Stimulated activated CD4-positive, alpha-beta T cell treated with anti-CD3 and anti-CD28 coated beads, Interleukin-1b, Interleukin-23, amount 100 ng/mL, for 48 hours (primary cell): Measurements from ENCODE around the gene MCM3AP.

Source experiments
- DNase-seq: peaks from one replicate; pipeline ENCODE4 v3.0.0-alpha.2; 2020

The MCM3AP gene

GRCh38 chr21:46215436-46216131, 69.8 kb downstream of the MCM3AP start:
- DNase-seq: no peak

- no peak for DNase-seq
Observed at GRCh38 chr21:46214478-46215340, 70.7 kb downstream of the MCM3AP start.

GRCh38 chr21:46213620-46214286, 71.7 kb downstream of the MCM3AP start:
- no peak for DNase-seq

- no peak for DNase-seq
Observed at GRCh38 chr21:46212721-46213484, 72.5 kb downstream of the MCM3AP start.

GRCh38 chr21:46211786-46212720, 73.4 kb downstream of the MCM3AP start:
- DNase-seq: no peak

- DNase-seq: no peak
Observed at GRCh38 chr21:46211376-46211775, 74.0 kb downstream of the MCM3AP start.

GRCh38 chr21:46210378-46211136, 74.9 kb downstream of the MCM3AP start:
- no peak for DNase-seq

GRCh38 chr21:46208761-46209721, 76.4 kb downstream of the MCM3AP start:
- no peak for DNase-seq

GRCh38 chr21:46207920-46208591, 77.4 kb downstream of the MCM3AP start:
- DNase-seq: no peak

- DNase-seq: no peak
Observed at GRCh38 chr21:46207006-46207919, 78.1 kb downstream of the MCM3AP start.

GRCh38 chr21:46206163-46207005, 79.0 kb downstream of the MCM3AP start:
- DNase-seq: no peak

- no peak for DNase-seq
Observed at GRCh38 chr21:46205766-46206162, 79.6 kb downstream of the MCM3AP start.

- DNase-seq: no peak
Observed at GRCh38 chr21:46205166-46205565, 80.2 kb downstream of the MCM3AP start.

- DNase-seq: no peak
Observed at GRCh38 chr21:46203203-46203600, 82.2 kb downstream of the MCM3AP start.

- DNase-seq: no peak
Observed at GRCh38 chr21:46202592-46203202, 82.7 kb downstream of the MCM3AP start.
